NCI-H146 (cell line): ENCODE measurements around the gene TRIM45.
A peak's percentile ranks its signal among the peaks of the same experiment; 100 is the strongest.
"Not testable (repeated sequence)": the region's sequence is repeated elsewhere in the genome, so short reads cannot be mapped to it uniquely, and the experiment has no call there.

ENCODE experiments used
- DNase-seq: peaks from one replicate; lab custom pipeline; 2025; lab: John Stamatoyannopoulos, UW

Gene TRIM45, protein sequence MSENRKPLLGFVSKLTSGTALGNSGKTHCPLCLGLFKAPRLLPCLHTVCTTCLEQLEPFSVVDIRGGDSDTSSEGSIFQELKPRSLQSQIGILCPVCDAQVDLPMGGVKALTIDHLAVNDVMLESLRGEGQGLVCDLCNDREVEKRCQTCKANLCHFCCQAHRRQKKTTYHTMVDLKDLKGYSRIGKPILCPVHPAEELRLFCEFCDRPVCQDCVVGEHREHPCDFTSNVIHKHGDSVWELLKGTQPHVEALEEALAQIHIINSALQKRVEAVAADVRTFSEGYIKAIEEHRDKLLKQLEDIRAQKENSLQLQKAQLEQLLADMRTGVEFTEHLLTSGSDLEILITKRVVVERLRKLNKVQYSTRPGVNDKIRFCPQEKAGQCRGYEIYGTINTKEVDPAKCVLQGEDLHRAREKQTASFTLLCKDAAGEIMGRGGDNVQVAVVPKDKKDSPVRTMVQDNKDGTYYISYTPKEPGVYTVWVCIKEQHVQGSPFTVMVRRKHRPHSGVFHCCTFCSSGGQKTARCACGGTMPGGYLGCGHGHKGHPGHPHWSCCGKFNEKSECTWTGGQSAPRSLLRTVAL

GRCh38 chr1:117121589-117122329, at the start of gene TRIM45:
Gene TRIM45, minus strand, starts transcription at chr1:117121749. Its CDS starts 548 bp downstream, at chr1:117121201.
- DNase-seq, result peak; percentile 96

GRCh38 chr1:117169871-117170596, 48.5 kb upstream of the TRIM45 start:
- no peak for DNase-seq

GRCh38 chr1:117167402-117167801, 45.9 kb upstream of the TRIM45 start:
- no peak for DNase-seq

DNA sequence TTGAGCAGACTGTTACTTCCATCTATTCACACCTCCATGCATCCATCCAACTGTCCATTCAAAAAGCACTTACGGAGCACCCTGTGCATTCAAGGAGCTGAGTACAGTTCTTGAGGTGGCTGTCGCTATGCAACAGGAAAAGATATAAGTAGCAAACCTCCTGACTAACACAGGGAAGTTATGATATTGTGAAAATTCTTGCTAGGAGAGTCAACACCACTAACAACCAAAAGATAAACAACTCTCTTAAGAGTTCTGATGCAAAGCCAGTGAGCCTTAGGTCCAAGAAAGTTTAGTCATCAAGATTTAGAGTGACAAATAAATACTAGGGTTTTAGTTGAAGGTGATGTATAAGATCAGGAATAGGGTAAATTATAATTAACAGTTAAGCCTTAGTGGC, 44.5 kb upstream of the TRIM45 start:
- no peak for DNase-seq

- DNase-seq, result no peak
Observed at GRCh38 chr1:117164209-117164608, 42.7 kb upstream of the TRIM45 start.

GRCh38 chr1:117162816-117163215, 41.3 kb upstream of the TRIM45 start:
- DNase-seq, result no peak

- DNase-seq, result no peak
Observed at GRCh38 chr1:117161887-117162286, 40.3 kb upstream of the TRIM45 start.

- not testable (repeated sequence) for DNase-seq
Observed at GRCh38 chr1:117151305-117151704, 29.8 kb upstream of the TRIM45 start.

DNA sequence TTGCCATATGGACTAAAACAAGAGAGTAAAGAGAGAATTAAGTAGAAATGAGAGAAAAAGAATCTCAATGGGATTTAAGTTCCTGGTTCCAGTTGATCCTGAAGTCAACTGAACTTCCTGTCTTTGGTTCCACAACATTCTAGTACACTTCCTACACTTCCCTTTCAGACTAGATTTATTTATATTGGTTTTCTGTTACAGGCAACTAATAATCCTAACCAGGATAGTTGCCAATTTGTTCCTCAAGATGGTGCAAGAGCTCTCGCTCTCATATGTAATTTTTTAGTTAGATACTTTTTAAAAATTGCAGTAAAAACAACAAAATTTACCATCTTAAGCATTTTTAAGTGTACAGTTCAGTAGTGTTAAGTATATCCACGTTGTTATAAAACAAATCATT, 28.8 kb upstream of the TRIM45 start:
- no peak for DNase-seq

GRCh38 chr1:117147856-117148588, 26.5 kb upstream of the TRIM45 start:
- DNase-seq, result no peak

- peak; percentile 44 for DNase-seq
Observed at GRCh38 chr1:117147341-117147831, 25.8 kb upstream of the TRIM45 start.

DNA sequence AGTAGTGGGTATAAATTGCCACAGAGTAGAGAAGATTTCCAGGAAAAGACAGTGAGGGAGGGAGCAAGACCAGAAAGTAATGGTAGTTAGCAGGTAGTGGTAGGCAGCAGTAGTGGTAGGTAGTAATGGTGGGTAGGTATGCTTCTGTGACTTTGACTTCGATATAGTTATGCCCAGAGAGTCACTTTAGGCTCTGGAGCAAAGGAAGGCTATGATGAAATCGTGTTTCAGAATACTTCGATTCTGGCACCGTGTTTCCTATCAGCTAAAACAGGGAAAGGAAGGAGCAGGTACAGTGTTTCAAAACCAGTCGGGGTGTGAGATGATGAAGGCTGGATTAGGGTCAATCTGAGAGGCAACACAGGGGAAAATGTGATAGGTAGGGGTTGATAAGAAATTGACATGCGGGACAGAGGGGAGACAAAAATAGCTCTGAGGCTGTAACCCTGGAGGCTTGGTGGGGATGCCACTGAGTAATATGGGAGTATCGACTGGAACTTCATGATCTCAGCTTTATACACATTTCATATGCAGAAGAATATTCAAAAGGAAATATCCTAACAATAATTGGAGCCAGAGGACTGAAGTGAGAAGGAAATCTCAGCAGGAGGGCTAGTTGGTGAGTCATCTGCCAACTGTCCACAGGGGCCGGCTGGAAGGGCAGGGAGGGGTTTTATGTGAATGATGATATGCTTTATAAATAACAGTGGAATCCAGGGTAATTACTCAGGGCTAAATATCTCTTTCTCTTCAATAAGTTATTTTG, 25.2 kb upstream of the TRIM45 start:
- peak; percentile 88 for DNase-seq

DNA sequence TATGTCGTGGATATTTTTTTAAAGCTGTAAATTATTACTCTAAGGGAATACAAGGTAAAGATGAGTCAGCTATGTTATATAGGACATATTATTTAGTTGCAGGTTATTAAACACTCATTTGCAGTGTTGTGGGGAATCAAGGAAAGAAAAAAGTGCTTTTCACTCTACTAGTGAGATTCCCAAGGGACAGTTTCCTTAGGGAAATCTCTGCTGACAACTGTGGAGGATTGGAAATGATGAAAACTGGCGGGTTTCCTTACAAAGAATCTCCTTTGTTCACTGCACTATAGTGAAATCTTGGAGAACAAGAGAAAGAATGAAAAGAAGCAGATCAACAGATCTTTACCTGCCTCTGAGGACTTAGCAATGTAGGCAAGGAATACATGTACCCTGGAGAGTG, 24.5 kb upstream of the TRIM45 start:
- no peak for DNase-seq

- no peak for DNase-seq
Observed at GRCh38 chr1:117143871-117144270, 22.3 kb upstream of the TRIM45 start.

DNA sequence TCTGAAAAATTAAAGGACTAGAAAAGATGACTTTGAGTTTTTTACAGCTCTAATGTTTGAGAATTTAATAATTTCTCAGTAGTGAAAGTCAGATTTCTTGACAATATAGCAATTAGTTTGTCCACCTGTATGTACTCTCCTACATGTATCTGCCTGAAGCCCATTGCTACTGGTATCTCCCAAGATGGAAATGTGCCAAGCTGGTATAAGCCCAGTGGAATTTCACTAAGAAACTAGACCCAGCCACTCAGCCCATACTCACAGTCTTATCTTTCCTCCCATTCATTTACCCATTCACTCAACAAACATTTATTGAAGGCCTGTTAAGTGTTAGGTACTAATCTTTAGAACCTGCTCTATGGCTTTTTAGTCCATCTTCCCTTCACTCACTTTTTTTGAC, 21.6 kb upstream of the TRIM45 start:
- no peak for DNase-seq

GRCh38 chr1:117142200-117142599, 20.7 kb upstream of the TRIM45 start:
- DNase-seq, result no peak

GRCh38 chr1:117138561-117138960, 17.0 kb upstream of the TRIM45 start:
- DNase-seq, result peak; percentile 16

- peak; percentile 28 for DNase-seq
Observed at GRCh38 chr1:117138106-117138505, 16.6 kb upstream of the TRIM45 start.

DNA sequence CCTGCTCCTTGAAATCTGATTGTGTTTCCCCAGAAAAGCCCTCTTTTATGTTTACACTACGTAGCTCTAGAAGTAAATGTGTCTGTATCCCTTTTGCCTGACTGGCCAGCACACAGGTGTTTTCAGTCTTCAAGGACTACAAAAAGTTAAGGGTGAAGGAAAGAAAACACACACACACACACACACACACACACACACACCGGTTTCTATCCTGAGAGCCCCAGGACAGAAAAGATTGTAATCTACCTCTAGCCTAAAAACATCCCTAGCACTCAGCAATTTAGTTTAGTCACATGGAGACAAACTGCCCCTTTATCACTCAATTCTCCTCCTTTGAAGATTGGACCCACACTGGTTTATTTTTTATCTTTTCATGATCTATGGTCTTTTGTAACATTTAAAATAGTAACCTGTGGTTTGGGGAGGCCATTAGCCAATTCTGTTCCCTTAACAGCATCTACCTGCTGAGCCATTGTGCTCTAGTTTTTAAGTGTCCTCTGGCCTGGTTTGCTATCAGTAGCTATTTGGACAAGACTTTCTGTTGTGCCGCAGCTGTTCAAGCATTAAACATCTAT, 15.8 kb upstream of the TRIM45 start:
- DNase-seq, result peak; percentile 81

- DNase-seq, result peak; percentile 39
Observed at GRCh38 chr1:117136749-117137148, 15.2 kb upstream of the TRIM45 start.
